Neuronal stem cell (in vitro differentiated cells): Measurements from ENCODE around the gene PGBD1. TPM values are rescaled to one million over a fixed set of nuclear protein-coding genes. Genes with fewer than 3 reads are reported as not detected.

Experiments
- DNase-seq: peaks from one replicate; pipeline ENCODE4 v3.0.0-alpha.2; 2013; ENCODE audit warnings: low spot score
- H2AFZ ChIP-seq: one replicate; pipeline ENCODE4 v1.6.1; 2013; ENCODE audit warnings: mild to moderate bottlenecking, low read length, inconsistent platforms
- H2AK5ac ChIP-seq: 2 replicates; pipeline ENCODE4 v1.6.1; 2013; ENCODE audit warnings: low read depth, mild to moderate bottlenecking, inconsistent platforms, low read length, moderate library complexity, mixed read lengths
- H2BK120ac ChIP-seq: 2 replicates; pipeline ENCODE4 v1.6.1; 2013; ENCODE audit warnings: low read depth, mild to moderate bottlenecking, inconsistent platforms, low read length, moderate library complexity, mixed read lengths
- H2BK12ac ChIP-seq: one replicate; pipeline ENCODE4 v1.6.1; 2013; ENCODE audit warnings: low read length, inconsistent platforms
- H2BK15ac ChIP-seq: 2 replicates; pipeline ENCODE4 v1.6.1; 2013; ENCODE audit warnings: mild to moderate bottlenecking, low read length, inconsistent platforms, mixed read lengths
- H2BK5ac ChIP-seq: one replicate; pipeline ENCODE4 v1.6.1; 2013; ENCODE audit warnings: inconsistent platforms, mild to moderate bottlenecking, low read length, moderate library complexity
- H3K14ac ChIP-seq: one replicate; pipeline ENCODE4 v1.6.1; 2013; ENCODE audit warnings: low read length, inconsistent platforms
- H3K18ac ChIP-seq: 2 replicates; pipeline ENCODE4 v1.6.1; 2013; ENCODE audit warnings: low read length, inconsistent platforms
- H3K23ac ChIP-seq: 2 replicates; pipeline ENCODE4 v1.6.1; 2013; ENCODE audit warnings: low read depth, mild to moderate bottlenecking, mixed read lengths, low read length, inconsistent platforms; ENCODE audit not compliant: poor library complexity
- H3K27ac ChIP-seq: replicated peaks from 3 replicates; pipeline ENCODE4 v1.5.1; 2013; ENCODE audit warnings: low read length, inconsistent platforms
- H3K27me3 ChIP-seq, 3 experiments: 2 replicates each; pipeline ENCODE4 v1.6.1; 2013; ENCODE audit warnings: low read length in 3 of 3, mild to moderate bottlenecking in 2 of 3, inconsistent platforms in 1 of 3, low read depth in 1 of 3, mixed read lengths in 1 of 3, moderate library complexity in 1 of 3; ENCODE audit not compliant: control insufficient read depth in 3 of 3, insufficient read depth in 3 of 3
- H3K36me3 ChIP-seq, 2 donors: replicated peaks in 1 of 2; 2 replicates each; pipeline ENCODE4 v1.6.1; 2013; ENCODE audit warnings: low read length in 2 of 2; ENCODE audit not compliant: control insufficient read depth in 2 of 2, insufficient read depth in 2 of 2
- H3K4ac ChIP-seq: 2 replicates; pipeline ENCODE4 v1.6.1; 2013; ENCODE audit warnings: inconsistent platforms, mild to moderate bottlenecking, low read length, moderate library complexity
- H3K4me1 ChIP-seq, 2 donors: 1 replicate in 1 of 2; 2 replicates in 1 of 2; pipeline ENCODE4 v1.6.1; 2013; ENCODE audit warnings: low read length in 2 of 2, low read depth in 1 of 2; ENCODE audit not compliant: control insufficient read depth in 2 of 2, insufficient read depth in 1 of 2
- H3K4me2 ChIP-seq: one replicate; pipeline ENCODE4 v1.6.1; 2013; ENCODE audit warnings: mild to moderate bottlenecking, low read length, inconsistent platforms; ENCODE audit not compliant: insufficient read depth, poor library complexity, severe bottlenecking
- H3K4me3 ChIP-seq, 2 donors: 2 replicates each; pipeline ENCODE4 v1.5.1; 2013; ENCODE audit warnings: low read length in 2 of 2, mild to moderate bottlenecking in 2 of 2, inconsistent platforms in 1 of 2, moderate library complexity in 1 of 2
- H3K79me1 ChIP-seq: one replicate; pipeline ENCODE4 v1.6.1; 2013; ENCODE audit warnings: low read depth, mild to moderate bottlenecking, inconsistent platforms, low read length, moderate library complexity
- H3K9ac ChIP-seq: one replicate; pipeline ENCODE4 v1.6.1; 2013; ENCODE audit warnings: mild to moderate bottlenecking, low read depth, low read length, inconsistent platforms; ENCODE audit not compliant: poor library complexity
- H3K9me3 ChIP-seq, 2 donors: replicated peaks in 1 of 2; 2 replicates each; pipeline versions ENCODE3 to v1.6.1; 2013; ENCODE audit warnings: low read length in 2 of 2, mild to moderate bottlenecking in 2 of 2, inconsistent platforms in 1 of 2, low read depth in 1 of 2, mixed read lengths in 1 of 2, moderate library complexity in 1 of 2; ENCODE audit not compliant: control insufficient read depth in 2 of 2, insufficient read depth in 1 of 2
- H4K8ac ChIP-seq: one replicate; pipeline ENCODE4 v1.6.1; 2013; ENCODE audit warnings: low read depth, mild to moderate bottlenecking, inconsistent platforms, low read length, moderate library complexity
- H4K91ac ChIP-seq: one replicate; pipeline ENCODE4 v1.6.1; 2013; ENCODE audit warnings: low read length, low read depth, mild to moderate bottlenecking, inconsistent platforms; ENCODE audit not compliant: poor library complexity
- WGBS, 2 donors: extraction: QIAGEN DNeasy Blood & Tissue Kit; methylation state at CpG; one replicate each; pipeline ENCODE4 v1.1.7; 2013; ENCODE audit warnings: missing lambda C conversion rate in 2 of 2, mixed read lengths in 1 of 2; ENCODE audit not compliant: insufficient read length in 2 of 2, insufficient replicate concordance in 1 of 2; ENCODE audit errors: extremely low coverage in 2 of 2; 5-methylcytosine and 5-hydroxymethylcytosine counted together
- polyA plus RNA-seq, 2 experiments: library from polyadenylated mRNA; stranded (reverse); fragments of 200-250 nt; gene quantifications; one replicate each; pipeline ENCODE4 v1.2.3, GENCODE V29; 2013

The PGBD1 gene
- 6.2 TPM for polyA plus RNA-seq (2013, experiment 1 of 2)
- polyA plus RNA-seq (2013, experiment 2 of 2) = 6.1 TPM

DNA sequence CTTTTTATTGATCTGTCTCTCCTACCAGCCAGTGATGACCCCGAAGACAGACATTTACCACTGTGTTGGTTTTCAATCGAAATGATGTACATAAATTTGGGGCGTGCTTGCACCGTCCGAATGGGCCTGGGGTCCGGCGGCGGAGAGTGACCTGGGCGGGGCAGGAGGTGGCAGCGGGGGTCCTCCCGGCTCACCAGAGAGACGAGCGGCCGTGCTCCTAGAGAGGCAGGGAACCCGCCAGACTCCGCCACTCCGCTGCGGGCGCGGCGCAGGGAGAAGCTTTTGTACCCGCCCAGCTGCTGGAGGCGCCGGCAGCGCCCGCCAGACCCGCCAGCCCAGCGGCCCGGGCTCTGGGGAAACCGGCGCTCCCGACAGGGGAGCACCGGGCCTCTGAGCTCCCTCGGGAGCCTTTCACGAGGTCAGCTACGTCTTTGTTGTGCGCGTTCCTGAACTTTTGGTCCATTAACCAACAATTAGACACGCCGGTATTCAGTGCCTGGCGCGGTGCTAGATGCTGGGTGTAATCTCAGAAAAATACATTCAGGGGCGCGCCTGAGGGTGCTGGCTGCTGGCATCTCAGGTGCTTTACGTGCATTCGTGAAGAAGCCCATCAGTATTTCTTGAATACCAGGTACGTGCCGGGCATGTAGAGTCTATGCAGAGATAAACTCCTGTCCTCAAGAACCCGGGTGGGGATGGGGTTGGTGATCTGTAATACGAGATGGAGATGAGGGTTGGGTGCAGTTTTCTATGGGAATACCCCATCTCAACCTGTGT, at the start of gene PGBD1:
PGBD1 (plus strand) TSS at position 285 of the 777 bp plus-strand sequence. CDS start 2,242 bp downstream, outside the sequence.
- Histone ChIP-seq H2BK120ac (no peak within 1 kb of the TSS), H3K4me1 (peaks cover 2 to 4% of the 10 kb centered on the region in 2 donors), H3K23ac (peak within 1 kb of the TSS; percentile 69), H3K36me3 (peaks cover 12 to 54% of the 10 kb centered on the region in 2 donors), H3K18ac (peak within 1 kb of the TSS; percentile 92), H2BK12ac (no peak within 1 kb of the TSS), H3K27ac (peak within 1 kb of the TSS; percentile 62), H4K91ac (no peak within 1 kb of the TSS), H3K4me2 (peak within 1 kb of the TSS; percentile 70), H3K79me1 (no peaks in the 10 kb centered on the region), H3K9ac (peak within 1 kb of the TSS; percentile 54), H3K4ac (no peak within 1 kb of the TSS), H3K9me3 (no peaks in the 10 kb centered on the region), H4K8ac (no peak within 1 kb of the TSS), H2AFZ (peak within 1 kb of the TSS; percentile 89), H3K27me3 (no peaks in the 10 kb centered on the region), H2BK15ac (no peak within 1 kb of the TSS), H2BK5ac (no peak within 1 kb of the TSS), H3K4me3 (peak within 1 kb of the TSS; percentile 72 to 96), H2AK5ac (no peak within 1 kb of the TSS), H3K14ac (no peak within 1 kb of the TSS)
- WGBS, 2 donors = no CpG with 5 or more reads among the region's 50 CpGs
- peak; percentile 84 for DNase-seq

DNA sequence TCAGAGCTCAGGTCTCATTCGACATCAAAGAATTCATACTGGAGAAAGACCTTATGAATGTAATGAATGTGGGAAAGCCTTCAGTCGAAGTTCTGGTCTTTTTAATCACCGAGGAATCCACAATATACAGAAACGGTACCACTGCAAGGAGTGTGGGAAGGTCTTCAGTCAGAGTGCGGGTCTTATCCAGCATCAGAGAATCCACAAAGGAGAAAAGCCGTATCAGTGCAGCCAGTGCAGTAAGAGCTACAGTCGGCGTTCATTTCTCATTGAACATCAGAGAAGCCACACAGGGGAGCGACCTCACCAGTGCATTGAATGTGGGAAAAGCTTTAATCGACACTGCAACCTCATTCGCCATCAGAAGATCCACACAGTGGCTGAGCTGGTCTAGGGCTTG, 48.6 kb upstream of the PGBD1 start:
- peaks cover 33 to 89% of the 10 kb centered on the region in 2 donors for H3K36me3 ChIP-seq
- no peak for DNase-seq

GRCh38 chr6:28235912-28236452, 45.4 kb upstream of the PGBD1 start:
- H3K4me3 ChIP-seq = no peak overlapping the region

More for the DNA sequence above, 48.6 kb upstream of the PGBD1 start:
- Histone ChIP-seq H2BK120ac (no peak overlapping the region), H3K4ac (no peak overlapping the region), H4K91ac (no peak overlapping the region), H3K18ac (no peak overlapping the region), H3K9ac (no peak overlapping the region), H3K79me1 (no peaks in the 10 kb centered on the region), H3K27me3 (no peaks in the 10 kb centered on the region), H3K4me1 (peaks cover 0 to 1% of the 10 kb centered on the region in 2 donors), H3K23ac (no peak overlapping the region), H2AFZ (no peak overlapping the region), H4K8ac (no peak overlapping the region), H3K27ac (no peak overlapping the region), H2BK5ac (no peak overlapping the region), H2AK5ac (no peak overlapping the region), H3K9me3 (peaks cover 0 to 8% of the 10 kb centered on the region in 2 donors), H2BK15ac (no peak overlapping the region), H3K14ac (no peak overlapping the region), H3K4me2 (no peak overlapping the region), H3K4me3 (no peak overlapping the region), H2BK12ac (no peak overlapping the region)
- no CpG with 5 or more reads among the region's 11 CpGs for WGBS, 2 donors

DNA sequence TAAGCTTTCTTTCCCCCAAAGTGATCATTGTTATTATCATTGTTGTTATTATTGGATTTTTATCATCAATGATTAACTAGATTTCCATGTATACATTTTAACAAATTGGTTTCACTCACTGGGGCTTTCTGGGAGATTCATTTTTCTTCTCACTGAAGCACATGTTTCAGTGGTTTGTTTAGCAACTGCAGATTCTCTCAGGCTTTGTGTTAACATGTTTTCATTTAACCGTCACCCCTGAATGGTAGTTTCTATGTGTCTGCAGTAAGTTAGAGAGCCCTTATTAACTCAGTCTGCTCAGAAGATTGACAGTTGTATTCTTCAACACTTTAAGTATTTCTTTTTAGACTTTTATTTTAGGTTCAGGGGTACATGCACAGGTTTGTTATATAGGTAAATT, 41.7 kb upstream of the PGBD1 start:
- Histone ChIP-seq H4K8ac (no peak overlapping the region), H3K18ac (no peak overlapping the region), H3K4ac (no peak overlapping the region), H3K9ac (no peak overlapping the region), H3K27ac (no peak overlapping the region), H3K79me1 (no peaks in the 10 kb centered on the region), H2BK5ac (no peak overlapping the region), H2AK5ac (no peak overlapping the region), H2BK15ac (no peak overlapping the region), H3K4me3 (no peak overlapping the region), H3K23ac (no peak overlapping the region), H3K14ac (no peak overlapping the region), H3K4me1 (peaks cover 0 to 1% of the 10 kb centered on the region in 2 donors), H3K27me3 (no peaks in the 10 kb centered on the region), H3K9me3 (peaks cover 0 to 8% of the 10 kb centered on the region in 2 donors), H2BK12ac (no peak overlapping the region), H2BK120ac (no peak overlapping the region), H4K91ac (no peak overlapping the region), H3K36me3 (peaks cover 6 to 46% of the 10 kb centered on the region in 2 donors), H3K4me2 (no peak overlapping the region), H2AFZ (no peak overlapping the region)
- no peak for DNase-seq
- WGBS, 2 donors = no CpG with 5 or more reads among the region's 1 CpG

More at GRCh38 chr6:28235912-28236452, 45.4 kb upstream of the PGBD1 start:
- H2BK15ac ChIP-seq = no peak overlapping the region
- H2BK120ac ChIP-seq = no peak overlapping the region
- no peak overlapping the region for H3K4ac ChIP-seq
- no peak overlapping the region for H3K14ac ChIP-seq
- no peak overlapping the region for H3K23ac ChIP-seq
- no peak overlapping the region for H3K18ac ChIP-seq
- no peak overlapping the region for H3K27ac ChIP-seq
- H3K4me2 ChIP-seq = no peak overlapping the region
- H2BK5ac ChIP-seq = no peak overlapping the region
- no peak overlapping the region for H2AK5ac ChIP-seq
- no peak overlapping the region for H4K91ac ChIP-seq
- no peak for DNase-seq
- no peaks in the 10 kb centered on the region for H3K27me3 ChIP-seq
- no peak overlapping the region for H2AFZ ChIP-seq
- no peak overlapping the region for H4K8ac ChIP-seq
- H3K36me3 ChIP-seq = peaks cover 25 to 68% of the 10 kb centered on the region in 2 donors
- no peak overlapping the region for H3K9ac ChIP-seq
- no CpG with 5 or more reads among the region's 3 CpGs for WGBS, 2 donors
- H3K4me1 ChIP-seq = peaks cover 0 to 1% of the 10 kb centered on the region in 2 donors
- H3K79me1 ChIP-seq = no peaks in the 10 kb centered on the region
- no peak overlapping the region for H2BK12ac ChIP-seq
- H3K9me3 ChIP-seq = peaks cover 0 to 16% of the 10 kb centered on the region in 2 donors
